GM23248 (cell line): ENCODE results near the gene ORM1. TPM values are rescaled to one million over a fixed set of nuclear protein-coding genes. Genes with fewer than 3 reads are reported as not detected.

Source experiments
- DNase-seq: peaks from one replicate; pipeline ENCODE4 v3.0.0-alpha.2; 2015
- H2AFZ ChIP-seq: fragments of 200-600 bp; sonication (generic); 2 replicates; pipeline ENCODE4 v1.6.1; 2016; ENCODE audit warnings: antibody characterized with exemption
- H3F3A ChIP-seq: fragments of 200-600 bp; sonication (generic); 2 replicates; pipeline ENCODE4 v1.6.1; 2016; ENCODE audit warnings: mild to moderate bottlenecking, antibody characterized with exemption, mixed run types; ENCODE audit not compliant: insufficient read depth
- H3K27ac ChIP-seq: fragments of 200-600 bp; sonication (generic); 2 replicates; pipeline ENCODE4 v1.5.1; 2016; ENCODE audit warnings: mild to moderate bottlenecking
- H3K27me3 ChIP-seq: fragments of 200-600 bp; sonication (generic); replicated peaks from 2 replicates; pipeline ENCODE4 v1.6.1; 2016; ENCODE audit warnings: mild to moderate bottlenecking; ENCODE audit not compliant: insufficient read depth
- H3K36me3 ChIP-seq: fragments of 200-600 bp; sonication (generic); 2 replicates; pipeline ENCODE4 v1.6.1; 2016; ENCODE audit warnings: low read depth, mild to moderate bottlenecking
- H3K4me1 ChIP-seq: fragments of 200-600 bp; sonication (generic); 2 replicates; pipeline ENCODE4 v1.6.1; 2016; ENCODE audit warnings: mild to moderate bottlenecking; ENCODE audit not compliant: insufficient read depth
- H3K4me2 ChIP-seq: fragments of 200-600 bp; sonication (generic); one replicate; pipeline ENCODE4 v1.6.1; 2016; ENCODE audit warnings: mild to moderate bottlenecking; ENCODE audit not compliant: unreplicated experiment
- H3K4me3 ChIP-seq: fragments of 200-600 bp; sonication (generic); 2 replicates; pipeline ENCODE4 v1.5.1; 2016; ENCODE audit warnings: mild to moderate bottlenecking
- H3K79me2 ChIP-seq: fragments of 200-600 bp; sonication (generic); 2 replicates; pipeline ENCODE4 v1.6.1; 2016; ENCODE audit warnings: mild to moderate bottlenecking; ENCODE audit not compliant: insufficient read depth
- H3K9ac ChIP-seq: fragments of 200-600 bp; sonication (generic); 2 replicates; pipeline ENCODE4 v1.6.1; 2016; ENCODE audit warnings: mild to moderate bottlenecking
- H3K9me2 ChIP-seq: fragments of 200-600 bp; sonication (generic); 2 replicates; pipeline ENCODE4 v1.6.1; 2016; ENCODE audit warnings: mixed run types, mild to moderate bottlenecking, moderate library complexity; ENCODE audit not compliant: insufficient read depth
- H3K9me3 ChIP-seq: fragments of 200-600 bp; sonication (generic); one replicate; pipeline ENCODE4 v1.6.1; 2017; ENCODE audit warnings: low read depth
- H4K20me1 ChIP-seq: fragments of 200-600 bp; sonication (generic); 2 replicates; pipeline ENCODE4 v1.6.0; 2016; ENCODE audit not compliant: insufficient read depth
- EZH2 ChIP-seq: fragments of 200-600 bp; sonication (generic); IDR thresholded peaks from 2 replicates; pipeline ENCODE4 v1.6.1; 2018; ENCODE audit warnings: antibody characterized with exemption, mild to moderate bottlenecking; ENCODE audit not compliant: insufficient read depth, poor library complexity, severe bottlenecking
- EZH2phosphoT487 ChIP-seq: fragments of 200-600 bp; sonication (generic); IDR thresholded peaks from 2 replicates; pipeline ENCODE4 v1.6.1; 2018; ENCODE audit warnings: antibody characterized with exemption, moderate library complexity, mild to moderate bottlenecking, low read depth; ENCODE audit not compliant: insufficient read depth
- WGBS, 2 experiments: methylation state at CpG; one replicate each; pipeline ENCODE4 v1.1.6; 2015 to 2017; ENCODE audit warnings: low lambda C conversion rate in 2 of 2, low coverage in 1 of 2; ENCODE audit errors: missing lambda C conversion rate in 2 of 2; 5-methylcytosine and 5-hydroxymethylcytosine counted together
- in situ Hi-C: fragments of 300-500 bp; cut with MboI; formaldehyde crosslinking; loops from 2 replicates; pipeline ENCODE4 v1.15.0; 2020
- polyA plus RNA-seq: library from polyadenylated mRNA; unstranded; fragments of >200 nt; fragmentation: Nextera tagmentation; extraction: Ambion mirVana; gene quantifications from 2 replicates; pipeline ENCODE4 v1.2.1, GENCODE V29; 2016
- total RNA-seq: library from RNA; depleted of rRNA; stranded (reverse); fragments of >200 nt; shearing (Covaris generic); gene quantifications from 2 replicates; pipeline ENCODE4 v1.2.3, GENCODE V29; 2014

Gene ORM1
- total and polyA plus RNA-seq, 2 experiments from 2014 or later, result not detected

- peaks cover 15% of the 10 kb centered on the region for H3K4me1 ChIP-seq
- no peak for DNase-seq
- no peaks in the 10 kb centered on the region for H3K9me2 ChIP-seq
- no peak overlapping the region for H2AFZ ChIP-seq
- H3K4me3 ChIP-seq, result no peak overlapping the region
- in situ Hi-C loops, result no loop called here
- no peak overlapping the region for H3K4me2 ChIP-seq
- H3K9ac ChIP-seq, result no peak overlapping the region
- no peaks in the 10 kb centered on the region for H3K79me2 ChIP-seq
- H3K36me3 ChIP-seq, result peaks cover 23% of the 10 kb centered on the region; the same call in 1 of the 2 replicates
- H3K9me3 ChIP-seq, result no peaks in the 10 kb centered on the region
- H3F3A ChIP-seq, result peaks cover 18% of the 10 kb centered on the region
- H4K20me1 ChIP-seq, result no peaks in the 10 kb centered on the region
- no peaks in the 10 kb centered on the region for H3K27me3 ChIP-seq
- H3K27ac ChIP-seq, result no peak overlapping the region
- TF ChIP-seq EZH2 (no peak), EZH2phosphoT487 (no peak)
- WGBS, 2 experiments, result 86 to 91% methylated on average over 10 to 11 of the region's 11 CpGs
Measured at GRCh38 chr9:114346146-114346545, 23.2 kb downstream of the ORM1 start.

- no peaks in the 10 kb centered on the region for H3K9me3 ChIP-seq
- peaks cover 15% of the 10 kb centered on the region for H3K4me1 ChIP-seq
- H3F3A ChIP-seq, result peaks cover 18% of the 10 kb centered on the region
- no peak overlapping the region for H3K4me2 ChIP-seq
- no peaks in the 10 kb centered on the region for H3K9me2 ChIP-seq
- in situ Hi-C loops, result no loop called here
- H2AFZ ChIP-seq, result no peak overlapping the region
- H3K36me3 ChIP-seq, result peaks cover 23% of the 10 kb centered on the region; the same call in 1 of the 2 replicates
- WGBS, 2 experiments, result 88 to 91% methylated on average over 15 of the region's 15 CpGs
- TF ChIP-seq EZH2phosphoT487, result no peak
- no peak for TF ChIP-seq EZH2
- no peaks in the 10 kb centered on the region for H3K79me2 ChIP-seq
- H3K27ac ChIP-seq, result no peak overlapping the region
- no peak for DNase-seq
- H3K27me3 ChIP-seq, result no peaks in the 10 kb centered on the region
- H4K20me1 ChIP-seq, result no peaks in the 10 kb centered on the region
- H3K4me3 ChIP-seq, result no peak overlapping the region
- H3K9ac ChIP-seq, result no peak overlapping the region
Measured at GRCh38 chr9:114347675-114348074, 24.8 kb downstream of the ORM1 start.

DNA sequence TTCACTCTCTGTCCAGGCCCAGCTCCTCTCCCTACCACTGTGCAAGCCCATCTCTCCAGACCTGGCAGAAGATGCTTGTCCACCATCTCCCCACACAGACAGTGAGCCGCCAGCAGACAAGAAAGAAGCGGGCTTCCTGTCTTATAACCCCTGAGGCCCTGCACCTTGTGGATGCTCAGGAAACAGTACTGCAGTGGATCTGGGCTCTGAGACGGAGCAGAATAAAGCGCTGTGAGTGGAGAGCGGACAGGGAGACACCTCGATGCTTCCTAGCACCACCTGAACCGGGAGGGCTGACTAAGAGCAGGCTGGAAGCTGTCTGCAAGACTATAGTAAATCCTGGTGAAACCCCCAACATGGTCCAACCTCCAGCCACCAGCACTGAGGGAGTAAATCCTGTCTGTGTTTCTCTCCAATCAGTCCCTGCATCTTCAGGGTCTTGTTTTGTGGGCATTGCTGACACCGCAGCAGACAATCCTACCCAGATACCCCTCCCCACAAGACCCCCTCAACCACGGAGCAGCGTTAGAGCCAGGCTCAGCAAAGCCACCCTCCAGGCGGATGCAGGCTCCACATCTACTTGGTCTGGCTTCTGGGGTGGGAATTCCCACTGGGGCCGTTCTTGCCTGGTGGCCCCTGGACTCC, 25.5 kb downstream of the ORM1 start:
- no peaks in the 10 kb centered on the region for H3K9me2 ChIP-seq
- H3K79me2 ChIP-seq, result no peaks in the 10 kb centered on the region
- in situ Hi-C loops, result no loop called here
- peak overlapping the region; percentile 79 for H3K27ac ChIP-seq
- H3K4me3 ChIP-seq, result no peak overlapping the region
- no peak for DNase-seq
- H3K27me3 ChIP-seq, result no peaks in the 10 kb centered on the region
- peaks cover 18% of the 10 kb centered on the region for H3K4me1 ChIP-seq
- peak overlapping the region; percentile 24; the same call in 1 of the 2 replicates for H2AFZ ChIP-seq
- H4K20me1 ChIP-seq, result no peaks in the 10 kb centered on the region
- peaks cover 19% of the 10 kb centered on the region; the same call in 1 of the 2 replicates for H3K36me3 ChIP-seq
- TF ChIP-seq EZH2phosphoT487, result no peak
- no peak for TF ChIP-seq EZH2
- 82 to 86% methylated on average over 12 of the region's 12 CpGs for WGBS, 2 experiments
- no peak overlapping the region for H3K4me2 ChIP-seq
- peaks cover 18% of the 10 kb centered on the region for H3F3A ChIP-seq
- H3K9me3 ChIP-seq, result no peaks in the 10 kb centered on the region
- H3K9ac ChIP-seq, result peak overlapping the region; percentile 71

DNA sequence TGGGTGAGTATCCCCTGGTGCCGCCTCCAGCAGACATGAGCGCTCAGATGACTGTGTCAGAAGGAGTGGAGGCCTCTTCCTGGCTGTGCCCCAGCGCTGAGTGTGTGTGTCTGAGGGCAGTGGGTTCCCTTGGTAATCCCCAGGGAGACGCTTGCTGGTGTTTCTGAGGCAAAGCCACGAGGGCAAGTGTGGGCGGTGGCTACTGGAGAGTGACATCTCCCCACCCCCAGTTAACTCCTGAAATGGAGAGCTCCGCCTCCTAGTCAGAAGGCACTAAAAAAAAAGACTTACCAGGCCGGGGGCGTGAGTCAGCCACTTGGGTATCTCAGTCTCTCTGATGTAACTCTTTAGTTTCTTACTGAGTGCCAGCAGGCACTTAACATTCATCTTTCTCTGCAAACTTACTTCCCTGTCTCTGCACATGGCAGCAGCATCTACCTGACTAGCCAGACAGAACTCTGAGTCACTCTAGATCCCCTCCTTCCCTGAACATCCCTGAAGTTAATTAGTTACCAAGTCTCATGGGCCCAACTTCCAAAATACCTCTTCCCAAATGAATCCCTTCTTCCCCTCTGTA, 26.1 kb downstream of the ORM1 start:
- 7 to 10% methylated on average over 9 of the region's 9 CpGs for WGBS, 2 experiments
- Histone ChIP-seq H3F3A (peaks cover 18% of the 10 kb centered on the region), H3K4me2 (no peak overlapping the region), H3K9me2 (no peaks in the 10 kb centered on the region), H3K9me3 (no peaks in the 10 kb centered on the region), H3K27me3 (no peaks in the 10 kb centered on the region), H3K36me3 (peaks cover 21% of the 10 kb centered on the region; the same call in 1 of the 2 replicates), H2AFZ (peak overlapping the region; percentile 24; the same call in 1 of the 2 replicates), H3K9ac (peak overlapping the region; percentile 71), H3K27ac (peak overlapping the region; percentile 79), H4K20me1 (no peaks in the 10 kb centered on the region), H3K79me2 (no peaks in the 10 kb centered on the region), H3K4me3 (no peak overlapping the region), H3K4me1 (peaks cover 24% of the 10 kb centered on the region)
- TF ChIP-seq EZH2phosphoT487 (no peak), EZH2 (no peak)
- in situ Hi-C loops, result no loop called here
- peak; percentile 99 for DNase-seq
